ENCODE data around the gene RELN. TPM values are rescaled to one million over a fixed set of nuclear protein-coding genes. Genes with fewer than 3 reads are reported as not detected.
A peak's percentile ranks its signal among the peaks of the same experiment; 100 is the strongest.
"Not testable (repeated sequence)": the region's sequence is repeated elsewhere in the genome, so short reads cannot be mapped to it uniquely, and the experiment has no call there.

Gene RELN
- 0.31 and 0.44 TPM in 2 replicates for total RNA-seq (2022)
- Bru-seq, nascent RNA: percentile 16 among the genes with signal in this experiment
- percentile 11 among the genes with signal in this experiment for BruChase-seq, experiment 1, labeled RNA remaining after a 6-hour chase
- BruChase-seq, experiment 2, labeled RNA remaining after a 2-hour chase: percentile 7 among the genes with signal in this experiment
- long read RNA-seq: 0 reads

DNA sequence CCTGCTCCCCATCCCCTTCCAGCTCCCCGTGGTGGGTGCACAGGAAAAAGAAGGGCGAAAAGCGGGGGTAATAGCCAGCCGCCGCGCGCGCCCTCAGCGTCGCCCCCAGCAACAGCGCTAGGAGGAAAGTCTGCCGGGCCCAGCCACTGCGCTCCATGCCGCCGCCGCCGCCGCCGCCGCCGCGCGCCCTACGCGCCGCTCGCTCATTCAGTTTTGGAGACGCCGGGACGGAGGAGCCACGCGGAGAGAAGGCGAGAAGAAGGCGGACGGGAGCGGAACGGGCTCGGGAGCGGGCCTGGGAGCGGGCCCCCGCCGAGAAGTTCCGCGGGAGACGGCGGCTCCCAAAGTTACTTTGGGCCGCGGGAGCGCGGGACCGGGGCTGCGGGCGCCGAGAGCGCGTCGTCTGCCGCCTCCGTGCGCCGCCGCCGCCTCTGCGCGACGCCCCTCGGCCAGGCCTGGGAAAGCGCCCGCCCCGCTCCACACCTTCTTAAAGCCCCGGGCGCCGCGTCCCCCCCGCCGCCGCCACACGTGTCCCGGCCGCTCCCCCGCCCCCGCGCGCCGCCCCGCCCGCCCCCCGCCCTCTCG is at the start of gene RELN:
RELN (minus strand) TSS at position 459 of the 585 bp plus-strand sequence; CDS start at position 157, 302 bp downstream.
- CTCF ChIA-PET: interaction anchor here (0.7 kb wide), 1 partner anchor 383 kb away, joined by 3 read pairs; no protein-coding TSS in a partner anchor
- intact Hi-C loops (cut with micrococcal nuclease; ENCODE audit: unreplicated experiment): no loop called here
- H3K36me3 Mint-ChIP-seq (ENCODE audit: insufficient read depth, unreplicated experiment): no peaks in the 10 kb centered on the region
- H3K9me3 Mint-ChIP-seq (ENCODE audit: low read depth, unreplicated experiment): no peaks in the 10 kb centered on the region
- no TSS peak for BruUV-seq (replicated peaks)
- H3K27ac Mint-ChIP-seq (ENCODE audit: unreplicated experiment): no peak within 1 kb of the TSS
- DNase-seq: peak; percentile 9
- peaks cover 7% of the 10 kb centered on the region for H3K4me1 Mint-ChIP-seq (ENCODE audit: low read depth, unreplicated experiment)
- H3K4me3 Mint-ChIP-seq (ENCODE audit: low read depth, unreplicated experiment): peak within 1 kb of the TSS; percentile 74
- no peaks in the 10 kb centered on the region for H3K27me3 Mint-ChIP-seq (ENCODE audit: unreplicated experiment)
- TF ChIP-seq, protein P1, sequence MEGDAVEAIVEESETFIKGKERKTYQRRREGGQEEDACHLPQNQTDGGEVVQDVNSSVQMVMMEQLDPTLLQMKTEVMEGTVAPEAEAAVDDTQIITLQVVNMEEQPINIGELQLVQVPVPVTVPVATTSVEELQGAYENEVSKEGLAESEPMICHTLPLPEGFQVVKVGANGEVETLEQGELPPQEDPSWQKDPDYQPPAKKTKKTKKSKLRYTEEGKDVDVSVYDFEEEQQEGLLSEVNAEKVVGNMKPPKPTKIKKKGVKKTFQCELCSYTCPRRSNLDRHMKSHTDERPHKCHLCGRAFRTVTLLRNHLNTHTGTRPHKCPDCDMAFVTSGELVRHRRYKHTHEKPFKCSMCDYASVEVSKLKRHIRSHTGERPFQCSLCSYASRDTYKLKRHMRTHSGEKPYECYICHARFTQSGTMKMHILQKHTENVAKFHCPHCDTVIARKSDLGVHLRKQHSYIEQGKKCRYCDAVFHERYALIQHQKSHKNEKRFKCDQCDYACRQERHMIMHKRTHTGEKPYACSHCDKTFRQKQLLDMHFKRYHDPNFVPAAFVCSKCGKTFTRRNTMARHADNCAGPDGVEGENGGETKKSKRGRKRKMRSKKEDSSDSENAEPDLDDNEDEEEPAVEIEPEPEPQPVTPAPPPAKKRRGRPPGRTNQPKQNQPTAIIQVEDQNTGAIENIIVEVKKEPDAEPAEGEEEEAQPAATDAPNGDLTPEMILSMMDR (IDR thresholded peaks at IDR 0.05; ENCODE audit: unreplicated experiment): no peak

DNA sequence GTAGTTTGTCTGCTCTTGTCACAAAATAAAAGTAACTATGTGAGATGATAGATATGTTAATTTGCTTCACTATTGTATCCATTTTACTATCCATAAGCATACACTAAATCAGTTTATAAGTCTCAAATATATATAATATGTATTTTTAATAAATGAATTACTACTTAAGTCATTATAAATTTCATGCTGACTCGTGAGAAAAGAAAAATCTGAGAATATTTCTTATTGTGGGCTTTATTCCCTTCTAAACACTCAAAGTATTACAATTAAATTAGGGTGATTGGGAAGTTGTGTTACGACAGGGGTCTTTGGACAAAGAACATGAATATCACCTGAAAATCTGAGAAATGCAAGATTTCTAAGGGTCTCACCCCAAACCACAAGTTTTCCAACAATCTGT is 48.7 kb upstream of the RELN start:
- H3K27me3 Mint-ChIP-seq (ENCODE audit: unreplicated experiment): no peaks in the 10 kb centered on the region
- CTCF ChIA-PET: no interaction called here
- no peaks in the 10 kb centered on the region for H3K4me1 Mint-ChIP-seq (ENCODE audit: low read depth, unreplicated experiment)
- BruUV-seq (replicated peaks): no TSS peak
- intact Hi-C loops (cut with micrococcal nuclease; ENCODE audit: unreplicated experiment): no loop called here
- H3K9me3 Mint-ChIP-seq (ENCODE audit: low read depth, unreplicated experiment): no peaks in the 10 kb centered on the region
- H3K36me3 Mint-ChIP-seq (ENCODE audit: insufficient read depth, unreplicated experiment): no peaks in the 10 kb centered on the region
- TF ChIP-seq, protein P1 (IDR thresholded peaks at IDR 0.05; ENCODE audit: unreplicated experiment): no peak
- H3K27ac Mint-ChIP-seq (ENCODE audit: unreplicated experiment): no peak overlapping the region
- H3K4me3 Mint-ChIP-seq (ENCODE audit: low read depth, unreplicated experiment): no peak overlapping the region
- DNase-seq: no peak

DNA sequence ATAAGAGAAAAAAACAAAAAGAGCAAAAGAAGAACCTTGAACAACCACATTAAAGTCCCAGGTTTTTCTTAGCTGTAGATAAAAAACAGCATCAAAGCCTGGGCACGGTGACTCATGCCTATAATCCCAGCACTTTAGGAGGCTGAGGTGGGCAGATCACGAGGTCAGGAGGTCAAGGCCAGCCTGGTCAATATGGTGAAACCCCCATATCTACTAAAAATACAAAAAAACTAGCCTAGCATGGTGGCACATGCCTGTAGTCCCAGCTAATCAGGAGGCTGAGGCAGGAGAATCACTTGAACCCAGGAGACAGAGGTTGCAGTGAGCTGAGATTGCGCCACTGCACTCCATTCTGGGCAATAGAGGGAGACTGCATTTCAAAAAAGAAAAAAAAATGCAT is 47.4 kb upstream of the RELN start:
- DNase-seq; H3K36me3 Mint-ChIP-seq (ENCODE audit: insufficient read depth, unreplicated experiment); H3K4me3 Mint-ChIP-seq (ENCODE audit: low read depth, unreplicated experiment); BruUV-seq (replicated peaks); CTCF ChIA-PET; intact Hi-C loops (cut with micrococcal nuclease; ENCODE audit: unreplicated experiment); H3K4me1 Mint-ChIP-seq (ENCODE audit: low read depth, unreplicated experiment); H3K9me3 Mint-ChIP-seq (ENCODE audit: low read depth, unreplicated experiment); H3K27ac Mint-ChIP-seq (ENCODE audit: unreplicated experiment); H3K27me3 Mint-ChIP-seq (ENCODE audit: unreplicated experiment): not testable (repeated sequence)

- CTCF ChIA-PET: no interaction called here
- intact Hi-C loops (cut with micrococcal nuclease; ENCODE audit: unreplicated experiment): no loop called here
- H3K27ac Mint-ChIP-seq (ENCODE audit: unreplicated experiment): no peak overlapping the region
- no peak overlapping the region for H3K4me3 Mint-ChIP-seq (ENCODE audit: low read depth, unreplicated experiment)
- H3K36me3 Mint-ChIP-seq (ENCODE audit: insufficient read depth, unreplicated experiment): no peaks in the 10 kb centered on the region
- H3K27me3 Mint-ChIP-seq (ENCODE audit: unreplicated experiment): no peaks in the 10 kb centered on the region
- BruUV-seq (replicated peaks): no TSS peak
- no peaks in the 10 kb centered on the region for H3K9me3 Mint-ChIP-seq (ENCODE audit: low read depth, unreplicated experiment)
- DNase-seq: no peak
- TF ChIP-seq, protein P1 (IDR thresholded peaks at IDR 0.05; ENCODE audit: unreplicated experiment): no peak
- H3K4me1 Mint-ChIP-seq (ENCODE audit: low read depth, unreplicated experiment): no peaks in the 10 kb centered on the region
These were observed 45.9 kb upstream of the RELN start for GRCh38 chr7:104035351-104035750.

DNA sequence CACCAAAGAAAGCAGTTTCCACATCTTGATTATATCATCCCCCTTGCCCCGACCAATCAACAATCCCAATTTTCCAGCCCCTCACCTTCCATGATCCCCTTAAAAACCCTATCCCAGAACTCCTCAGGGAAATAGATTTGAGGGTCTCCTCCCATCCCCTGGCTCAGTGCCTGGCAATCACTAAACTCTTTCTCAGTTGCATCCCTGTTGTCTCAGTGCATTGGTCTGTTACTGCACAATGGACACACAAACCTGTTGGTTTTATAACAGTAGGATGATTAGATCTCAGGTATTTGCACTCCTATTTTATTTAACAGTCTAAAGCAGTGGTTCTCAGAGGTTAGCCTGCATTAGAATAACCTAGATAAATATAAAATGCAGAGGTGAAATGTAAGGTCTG is 45.2 kb upstream of the RELN start:
- DNase-seq: no peak
- Mint-ChIP-seq H3K4me1 (ENCODE audit: low read depth, unreplicated experiment) (no peaks in the 10 kb centered on the region), H3K36me3 (ENCODE audit: insufficient read depth, unreplicated experiment) (no peaks in the 10 kb centered on the region), H3K27me3 (ENCODE audit: unreplicated experiment) (no peaks in the 10 kb centered on the region), H3K4me3 (ENCODE audit: low read depth, unreplicated experiment) (no peak overlapping the region), H3K27ac (ENCODE audit: unreplicated experiment) (no peak overlapping the region), H3K9me3 (ENCODE audit: low read depth, unreplicated experiment) (no peaks in the 10 kb centered on the region)
- CTCF ChIA-PET: no interaction called here
- intact Hi-C loops (cut with micrococcal nuclease; ENCODE audit: unreplicated experiment): no loop called here
- BruUV-seq (replicated peaks): no TSS peak
- TF ChIP-seq, protein P1 (IDR thresholded peaks at IDR 0.05; ENCODE audit: unreplicated experiment): no peak

All from Calu3 (cell line).